NB4 (cell line): ENCODE data around the gene TEX19.

Experiments used
- CTCF ChIP-seq: IDR thresholded peaks from one replicate; pipeline ENCODE4 v1.5.1; 2012; ENCODE audit warnings: low read depth, low read length
- POLR2A ChIP-seq: IDR thresholded peaks from 2 replicates; pipeline ENCODE4 v1.6.1; 2011; ENCODE audit warnings: mild to moderate bottlenecking; ENCODE audit not compliant: insufficient read length; ENCODE audit errors: extremely low read depth

GRCh38 chr17:82397449-82398335 is 38.6 kb downstream of the TEX19 start:
- no peak for TF ChIP-seq CTCF
- no peak for TF ChIP-seq POLR2A
